SK-N-SH (cell line): ENCODE results near the gene TMEM169. TPM values are rescaled to one million over a fixed set of nuclear protein-coding genes. Genes with fewer than 3 reads are reported as not detected.

Source experiments
- CHD2 ChIP-seq: fragments of 150-350 bp; IDR thresholded peaks from 2 replicates; pipeline ENCODE4 v1.6.1; 2018; ENCODE audit warnings: low read length; ENCODE audit not compliant: partially characterized antibody
- EP300 ChIP-seq, 2 experiments: IDR thresholded peaks; 2 replicates each; pipeline versions ENCODE4 v1.4.0 to v1.6.1; 2012; ENCODE audit warnings: borderline replicate concordance in 1 of 2, low read depth in 1 of 2, low read length in 1 of 2
- FOSL2 ChIP-seq: IDR thresholded peaks from 2 replicates; pipeline ENCODE4 v1.4.0; 2012; ENCODE audit warnings: low read depth, mild to moderate bottlenecking, moderate library complexity, borderline replicate concordance
- FOXJ3 ChIP-seq: sonication (generic); formaldehyde crosslinking; IDR thresholded peaks from 2 replicates; pipeline ENCODE4 v1.5.1; 2020; ENCODE audit warnings: mild to moderate bottlenecking, missing genetic modification reagents
- GABPA ChIP-seq: IDR thresholded peaks from 2 replicates; pipeline ENCODE4 v1.4.0; 2012; ENCODE audit warnings: low read depth, mild to moderate bottlenecking
- GATA2 ChIP-seq: sonication (generic); formaldehyde crosslinking; IDR thresholded peaks from 2 replicates; pipeline ENCODE4 v1.5.0; 2020; ENCODE audit warnings: mild to moderate bottlenecking, missing genetic modification reagents
- JUND ChIP-seq: IDR thresholded peaks from 2 replicates; pipeline ENCODE4 v1.4.0; 2012
- MEF2A ChIP-seq: IDR thresholded peaks from 2 replicates; pipeline ENCODE4 v1.4.0; 2012; ENCODE audit warnings: low read depth, borderline replicate concordance
- NFIC ChIP-seq: IDR thresholded peaks from 2 replicates; pipeline ENCODE4 v1.4.0; 2012; ENCODE audit warnings: borderline replicate concordance
- NRF1 ChIP-seq: IDR thresholded peaks from 2 replicates; pipeline ENCODE4 v1.6.1; 2012; ENCODE audit warnings: low read depth, mild to moderate bottlenecking, low read length
- POLR2AphosphoS5 ChIP-seq: IDR thresholded peaks from 2 replicates; pipeline ENCODE4 v1.6.1; 2012; ENCODE audit warnings: low read depth, low read length
- RAD21 ChIP-seq: IDR thresholded peaks from 2 replicates; pipeline ENCODE4 v1.6.1; 2012; ENCODE audit warnings: mild to moderate bottlenecking, low read length
- SIN3A ChIP-seq: IDR thresholded peaks from 2 replicates; pipeline ENCODE4 v1.6.1; 2012; ENCODE audit warnings: low read depth, mild to moderate bottlenecking, low read length, moderate library complexity, borderline replicate concordance
- SMC3 ChIP-seq: IDR thresholded peaks from 2 replicates; pipeline ENCODE4 v1.6.1; 2012; ENCODE audit warnings: low read depth, low read length, improper control_type of control experiment
- TAF1 ChIP-seq: IDR thresholded peaks from 2 replicates; pipeline ENCODE4 v1.6.1; 2012; ENCODE audit warnings: low read depth, mild to moderate bottlenecking, low read length, moderate library complexity, borderline replicate concordance
- TEAD4 ChIP-seq: IDR thresholded peaks from 2 replicates; pipeline ENCODE4 v1.4.0; 2012; ENCODE audit warnings: mild to moderate bottlenecking, borderline replicate concordance; ENCODE audit not compliant: insufficient read depth
- YY1 ChIP-seq: IDR thresholded peaks from 2 replicates; pipeline ENCODE4 v1.4.0; 2012; ENCODE audit warnings: low read depth, mild to moderate bottlenecking
- polyA plus RNA-seq, 3 experiments: library from polyadenylated mRNA; depleted of rRNA; stranded (reverse); fragments of >200 nt; gene quantifications; 2 replicates each; pipeline ENCODE4 v1.2.3, GENCODE V29; 2012
- TF ChIP-seq, protein P1 (sequence below): IDR thresholded peaks from 2 replicates; pipeline ENCODE4 v1.6.1; 2012; ENCODE audit warnings: mild to moderate bottlenecking, low read depth, low read length, moderate library complexity
- TF ChIP-seq, protein P2 (sequence below): fragments of 150-350 bp; IDR thresholded peaks from 2 replicates; pipeline ENCODE4 v1.6.1; 2016; ENCODE audit warnings: mild to moderate bottlenecking, low read depth, low read length
- TF ChIP-seq, protein P3 (sequence below): IDR thresholded peaks from 2 replicates; pipeline ENCODE4 v1.4.0; 2012; ENCODE audit warnings: low read depth
- TF ChIP-seq, protein P4 (sequence below): IDR thresholded peaks from 2 replicates; pipeline ENCODE4 v1.4.0; 2012; ENCODE audit warnings: low read depth, borderline replicate concordance

The TMEM169 gene
- polyA plus RNA-seq, 1 of the 3 experiments (the other 2 are of a cell fraction), result 0.30 TPM

DNA sequence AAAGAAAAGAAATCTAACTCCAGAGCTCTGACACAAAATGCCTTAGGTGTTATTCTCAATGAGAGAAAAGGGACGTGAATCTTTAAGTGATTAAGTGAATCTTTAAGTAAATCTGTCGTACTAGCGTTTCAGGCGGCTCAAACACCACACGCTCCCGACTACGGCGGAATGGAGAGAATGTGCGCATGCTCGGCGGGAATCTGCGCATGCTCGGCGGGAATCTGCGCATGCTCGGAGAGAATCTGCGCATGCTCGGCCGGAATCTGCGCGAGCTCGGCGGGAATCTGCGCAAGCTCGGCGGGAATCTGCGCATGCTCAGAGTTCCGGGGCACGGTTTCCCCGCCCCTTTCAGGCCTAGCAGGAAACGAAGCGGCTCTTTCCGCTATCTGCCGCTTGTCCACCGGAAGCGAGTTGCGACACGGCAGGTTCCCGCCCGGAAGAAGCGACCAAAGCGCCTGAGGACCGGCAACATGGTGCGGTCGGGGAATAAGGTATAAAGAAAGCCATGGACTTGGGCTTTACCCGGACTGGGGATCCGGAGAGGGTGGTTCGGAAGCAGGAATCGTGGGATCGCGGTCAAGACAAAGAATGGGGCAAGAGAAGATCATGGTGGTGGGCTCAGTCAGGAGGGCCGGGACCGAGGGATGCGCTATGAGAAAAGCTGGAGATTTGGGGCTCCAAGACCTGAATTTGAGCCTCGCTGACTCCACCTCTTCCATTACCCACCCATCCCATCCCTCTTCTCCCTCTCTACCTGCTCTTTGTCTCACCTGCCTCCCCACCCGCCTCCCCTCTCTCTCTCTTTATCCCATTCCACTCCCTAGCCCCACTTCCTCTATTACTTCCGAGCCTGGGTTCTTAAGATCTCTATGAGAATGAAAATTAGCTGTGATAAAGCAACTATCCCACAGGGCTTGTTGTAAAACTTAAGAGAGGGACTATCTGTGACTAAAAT, 27.5 kb downstream of the TMEM169 start, which contains the start of gene XRCC5 (continued):
- TF ChIP-seq, protein P1, sequence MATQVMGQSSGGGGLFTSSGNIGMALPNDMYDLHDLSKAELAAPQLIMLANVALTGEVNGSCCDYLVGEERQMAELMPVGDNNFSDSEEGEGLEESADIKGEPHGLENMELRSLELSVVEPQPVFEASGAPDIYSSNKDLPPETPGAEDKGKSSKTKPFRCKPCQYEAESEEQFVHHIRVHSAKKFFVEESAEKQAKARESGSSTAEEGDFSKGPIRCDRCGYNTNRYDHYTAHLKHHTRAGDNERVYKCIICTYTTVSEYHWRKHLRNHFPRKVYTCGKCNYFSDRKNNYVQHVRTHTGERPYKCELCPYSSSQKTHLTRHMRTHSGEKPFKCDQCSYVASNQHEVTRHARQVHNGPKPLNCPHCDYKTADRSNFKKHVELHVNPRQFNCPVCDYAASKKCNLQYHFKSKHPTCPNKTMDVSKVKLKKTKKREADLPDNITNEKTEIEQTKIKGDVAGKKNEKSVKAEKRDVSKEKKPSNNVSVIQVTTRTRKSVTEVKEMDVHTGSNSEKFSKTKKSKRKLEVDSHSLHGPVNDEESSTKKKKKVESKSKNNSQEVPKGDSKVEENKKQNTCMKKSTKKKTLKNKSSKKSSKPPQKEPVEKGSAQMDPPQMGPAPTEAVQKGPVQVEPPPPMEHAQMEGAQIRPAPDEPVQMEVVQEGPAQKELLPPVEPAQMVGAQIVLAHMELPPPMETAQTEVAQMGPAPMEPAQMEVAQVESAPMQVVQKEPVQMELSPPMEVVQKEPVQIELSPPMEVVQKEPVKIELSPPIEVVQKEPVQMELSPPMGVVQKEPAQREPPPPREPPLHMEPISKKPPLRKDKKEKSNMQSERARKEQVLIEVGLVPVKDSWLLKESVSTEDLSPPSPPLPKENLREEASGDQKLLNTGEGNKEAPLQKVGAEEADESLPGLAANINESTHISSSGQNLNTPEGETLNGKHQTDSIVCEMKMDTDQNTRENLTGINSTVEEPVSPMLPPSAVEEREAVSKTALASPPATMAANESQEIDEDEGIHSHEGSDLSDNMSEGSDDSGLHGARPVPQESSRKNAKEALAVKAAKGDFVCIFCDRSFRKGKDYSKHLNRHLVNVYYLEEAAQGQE, result peak; percentile 74
- no peak for TF ChIP-seq MEF2A
- TF ChIP-seq EP300 (IDR thresholded peaks at IDR 0.05; ENCODE audit: borderline replicate concordance in 1 of 2, low read depth in 1 of 2, low read length in 1 of 2), result peak in 1 of 2 experiments; percentile 39; a peak in 1 of 4 replicates
- TF ChIP-seq TAF1, result peak; percentile 92
- peak; percentile 71; the same call in 1 of the 2 replicates for TF ChIP-seq YY1
- TF ChIP-seq, protein P2, sequence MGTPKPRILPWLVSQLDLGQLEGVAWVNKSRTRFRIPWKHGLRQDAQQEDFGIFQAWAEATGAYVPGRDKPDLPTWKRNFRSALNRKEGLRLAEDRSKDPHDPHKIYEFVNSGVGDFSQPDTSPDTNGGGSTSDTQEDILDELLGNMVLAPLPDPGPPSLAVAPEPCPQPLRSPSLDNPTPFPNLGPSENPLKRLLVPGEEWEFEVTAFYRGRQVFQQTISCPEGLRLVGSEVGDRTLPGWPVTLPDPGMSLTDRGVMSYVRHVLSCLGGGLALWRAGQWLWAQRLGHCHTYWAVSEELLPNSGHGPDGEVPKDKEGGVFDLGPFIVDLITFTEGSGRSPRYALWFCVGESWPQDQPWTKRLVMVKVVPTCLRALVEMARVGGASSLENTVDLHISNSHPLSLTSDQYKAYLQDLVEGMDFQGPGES, result no peak
- TF ChIP-seq FOXJ3, result no peak
- peak; percentile 71 for TF ChIP-seq CHD2
- TF ChIP-seq SMC3, result no peak
- no peak for TF ChIP-seq TEAD4
- TF ChIP-seq RAD21, result no peak
- no peak for TF ChIP-seq NFIC
- TF ChIP-seq FOSL2, result no peak
- TF ChIP-seq SIN3A, result peak; percentile 81
- no peak for TF ChIP-seq GATA2 (CRISPR knock-in tag)
- TF ChIP-seq, protein P3, sequence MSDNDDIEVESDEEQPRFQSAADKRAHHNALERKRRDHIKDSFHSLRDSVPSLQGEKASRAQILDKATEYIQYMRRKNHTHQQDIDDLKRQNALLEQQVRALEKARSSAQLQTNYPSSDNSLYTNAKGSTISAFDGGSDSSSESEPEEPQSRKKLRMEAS, result peak; percentile 97
- TF ChIP-seq GABPA, result peak; percentile 94
- peak; percentile 94 for TF ChIP-seq POLR2AphosphoS5
- peak; percentile 100 for TF ChIP-seq NRF1
- TF ChIP-seq, protein P4, sequence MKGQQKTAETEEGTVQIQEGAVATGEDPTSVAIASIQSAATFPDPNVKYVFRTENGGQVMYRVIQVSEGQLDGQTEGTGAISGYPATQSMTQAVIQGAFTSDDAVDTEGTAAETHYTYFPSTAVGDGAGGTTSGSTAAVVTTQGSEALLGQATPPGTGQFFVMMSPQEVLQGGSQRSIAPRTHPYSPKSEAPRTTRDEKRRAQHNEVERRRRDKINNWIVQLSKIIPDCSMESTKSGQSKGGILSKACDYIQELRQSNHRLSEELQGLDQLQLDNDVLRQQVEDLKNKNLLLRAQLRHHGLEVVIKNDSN, result no peak
- TF ChIP-seq JUND, result no peak
